Activated gamma-delta T cell treated with anti-CD3 and anti-CD28 coated beads, Interleukin-2, amount 50 U/mL, for 16 hours (primary cell): ENCODE measurements around the gene CTSK.
"Not testable (repeated sequence)": the region's sequence is repeated elsewhere in the genome, so short reads cannot be mapped to it uniquely, and the experiment has no call there.

Source experiments
- DNase-seq: peaks from one replicate; pipeline ENCODE4 v3.0.0-alpha.2; 2020; ENCODE audit warnings: low read depth

The CTSK gene

GRCh38 chr1:150805899-150806298 lies 2.2 kb downstream of the CTSK start:
- DNase-seq: no peak

DNA sequence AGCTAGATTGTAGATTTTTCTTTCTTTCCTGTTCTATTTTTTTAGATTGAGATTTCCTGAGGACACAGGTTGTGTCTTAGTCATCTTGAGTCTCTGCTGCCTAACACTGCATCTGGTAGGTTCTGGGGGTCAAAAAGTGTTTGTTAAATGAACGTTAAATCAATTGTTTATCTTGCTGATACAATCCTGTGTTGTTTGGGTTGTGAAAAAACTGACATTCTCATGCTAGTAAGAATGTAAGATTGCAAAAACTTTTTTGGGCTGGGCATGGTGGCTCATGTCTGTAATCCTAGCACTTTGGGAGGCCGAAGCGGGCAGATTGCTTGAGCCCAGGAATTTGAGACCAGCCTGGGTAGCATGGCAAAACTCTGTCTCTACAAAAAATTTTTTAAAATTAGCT lies 3.4 kb downstream of the CTSK start:
- DNase-seq: no peak

- DNase-seq: no peak
These were observed 9.0 kb downstream of the CTSK start for GRCh38 chr1:150799089-150799488.

DNA sequence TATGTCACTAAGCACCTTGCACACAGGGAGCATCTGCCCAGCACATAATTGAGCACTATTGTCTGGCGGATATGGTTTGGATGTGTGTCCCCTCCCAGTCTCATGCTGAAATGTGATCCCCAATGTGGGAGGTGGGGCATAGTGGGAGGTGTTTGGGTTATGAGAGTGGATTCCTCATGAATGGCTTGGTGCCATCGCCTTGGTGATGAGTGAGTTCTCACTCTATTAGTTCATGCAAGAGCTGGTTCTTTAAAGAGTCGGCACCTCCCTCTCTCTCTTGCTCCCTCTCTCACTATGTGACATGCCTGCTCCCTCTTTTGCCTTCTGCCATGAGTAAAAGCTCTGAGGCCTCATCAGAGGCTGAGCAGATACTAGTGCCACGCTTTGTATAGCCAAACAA lies 9.5 kb downstream of the CTSK start:
- no peak for DNase-seq

- DNase-seq: no peak
These were observed 11.7 kb downstream of the CTSK start for GRCh38 chr1:150796374-150796773.

DNA sequence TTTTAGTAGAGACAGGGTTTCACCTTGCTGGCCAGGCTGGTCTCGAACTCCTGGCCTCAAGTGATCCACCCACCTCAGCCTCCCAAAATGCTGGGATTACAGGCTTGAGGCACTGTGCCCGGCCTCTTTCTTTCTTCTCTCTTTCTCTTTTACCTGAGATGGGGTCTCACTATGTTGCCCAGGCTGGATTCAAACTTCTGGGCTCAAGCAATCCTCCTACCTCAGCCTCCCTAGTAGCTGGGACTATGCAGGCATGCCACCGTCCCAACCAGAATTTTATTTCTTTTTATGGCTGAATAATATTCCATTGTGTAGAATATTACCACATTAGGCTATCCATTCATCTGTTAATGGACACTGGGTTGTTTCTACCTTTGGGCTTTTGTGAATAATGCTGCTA lies 14.3 kb downstream of the CTSK start:
- DNase-seq: not testable (repeated sequence)

DNA sequence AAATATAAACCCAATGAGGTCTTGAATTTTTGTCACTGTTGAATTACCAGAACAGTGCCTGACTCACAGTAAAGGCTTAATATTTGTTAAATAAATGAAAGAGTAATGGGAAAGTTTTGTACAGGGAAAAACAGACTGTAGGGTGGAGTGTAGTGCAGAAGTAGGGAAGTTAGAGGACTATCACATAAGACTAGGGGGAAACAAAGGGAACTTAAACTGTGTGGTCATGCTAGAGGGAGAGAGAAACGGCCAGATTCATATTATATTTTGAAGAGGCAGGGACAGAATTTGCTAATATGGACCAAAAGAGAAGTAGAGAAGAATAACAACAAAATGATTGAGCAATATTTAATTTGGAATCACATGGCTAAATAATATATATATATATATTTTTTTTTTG lies 14.8 kb downstream of the CTSK start:
- DNase-seq: no peak

- DNase-seq: no peak
These were observed 16.5 kb downstream of the CTSK start for GRCh38 chr1:150791585-150791984.

GRCh38 chr1:150789396-150789795 lies 18.7 kb downstream of the CTSK start:
- no peak for DNase-seq

DNA sequence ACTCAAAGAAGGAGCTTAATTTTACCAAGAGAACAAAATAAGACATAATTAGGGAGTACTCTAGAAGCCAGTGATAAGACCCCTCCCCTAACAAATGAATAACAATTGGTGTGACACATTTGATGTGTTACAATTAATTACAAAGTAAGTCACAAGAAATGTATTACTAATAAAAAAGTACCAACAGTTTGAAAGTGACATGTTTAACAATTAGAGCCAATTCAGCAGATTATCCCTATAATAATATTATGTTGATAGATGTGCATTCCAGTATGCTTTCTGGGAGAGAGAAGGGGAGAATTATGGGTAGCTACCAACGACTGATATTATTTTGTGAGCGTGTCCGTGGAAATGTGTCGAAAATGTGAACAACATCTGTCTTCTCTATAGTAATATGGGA lies 19.1 kb downstream of the CTSK start:
- DNase-seq: no peak

DNA sequence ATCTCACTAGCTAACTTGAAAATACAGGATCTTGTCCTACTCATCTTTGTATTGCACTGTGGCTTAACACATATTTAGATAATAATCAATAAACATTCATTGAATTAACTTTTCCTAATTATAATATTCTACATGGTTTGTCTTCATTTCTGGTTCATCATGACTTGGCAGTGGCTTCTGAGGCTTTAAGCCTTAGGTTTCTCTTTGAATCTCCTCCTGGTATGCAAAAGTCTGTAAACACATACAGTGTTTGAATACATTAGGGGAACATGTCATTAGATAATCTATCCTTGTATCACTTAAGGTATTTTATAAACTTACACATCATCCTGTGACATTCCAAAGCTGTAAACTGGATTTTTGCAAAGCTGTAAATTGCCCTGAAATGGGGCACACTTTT lies 20.6 kb downstream of the CTSK start:
- no peak for DNase-seq

DNA sequence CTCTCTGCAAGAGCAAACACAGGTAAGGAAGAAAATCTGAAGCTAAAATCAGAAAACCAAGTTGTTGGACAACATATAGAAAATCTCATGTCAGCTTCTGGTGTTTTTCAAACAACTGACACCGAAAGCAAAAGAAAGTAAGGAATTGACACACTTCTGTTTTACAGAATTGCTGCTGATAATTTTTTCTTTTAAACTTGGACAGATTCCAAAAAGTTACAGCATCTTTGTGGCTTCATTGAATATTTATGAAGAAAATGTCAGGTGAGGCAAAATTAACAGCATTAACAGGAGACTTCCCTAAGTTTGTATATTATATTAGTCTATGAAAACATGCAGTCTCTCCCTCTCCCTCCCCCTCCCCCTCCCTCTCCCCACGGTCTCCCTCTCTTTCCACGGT lies 27.6 kb downstream of the CTSK start:
- DNase-seq: no peak

DNA sequence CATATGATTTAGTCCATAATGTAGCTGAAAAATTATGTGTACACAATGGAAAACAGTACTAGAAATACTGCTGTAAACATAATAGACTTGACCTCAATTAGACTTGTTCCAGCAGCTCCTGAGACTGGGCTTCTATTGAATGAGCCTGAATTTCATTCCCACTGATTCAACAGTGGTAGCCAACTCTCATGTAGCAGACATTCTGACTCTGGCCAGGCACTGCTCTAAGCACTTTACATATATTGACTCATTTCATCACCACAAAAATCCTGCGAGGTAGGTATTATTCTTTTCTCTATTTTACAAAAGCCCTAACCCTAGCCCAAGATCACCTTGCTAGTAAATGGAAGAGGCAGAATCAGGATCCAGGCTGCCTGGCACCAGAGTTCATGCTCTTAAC lies 29.7 kb downstream of the CTSK start:
- no peak for DNase-seq

DNA sequence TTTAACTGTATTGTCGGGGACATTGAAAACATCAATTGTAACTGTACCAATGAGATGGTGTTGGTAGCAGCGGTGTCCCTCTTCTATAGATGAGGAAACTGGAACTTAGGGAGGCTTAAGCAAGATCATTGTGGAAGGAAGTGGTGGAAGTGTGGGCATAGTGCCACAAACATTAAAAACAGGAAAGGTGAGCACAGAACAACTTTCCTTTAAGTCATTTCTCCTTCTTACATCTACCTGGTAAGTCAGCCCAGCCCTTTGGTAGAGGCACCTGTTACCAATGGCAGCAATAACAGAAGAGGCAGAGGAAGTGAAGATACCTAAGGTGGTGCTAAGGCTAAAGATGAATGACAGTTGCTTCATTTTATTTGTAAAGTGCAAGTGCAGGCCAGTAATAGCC lies 30.5 kb downstream of the CTSK start:
- DNase-seq: no peak

DNA sequence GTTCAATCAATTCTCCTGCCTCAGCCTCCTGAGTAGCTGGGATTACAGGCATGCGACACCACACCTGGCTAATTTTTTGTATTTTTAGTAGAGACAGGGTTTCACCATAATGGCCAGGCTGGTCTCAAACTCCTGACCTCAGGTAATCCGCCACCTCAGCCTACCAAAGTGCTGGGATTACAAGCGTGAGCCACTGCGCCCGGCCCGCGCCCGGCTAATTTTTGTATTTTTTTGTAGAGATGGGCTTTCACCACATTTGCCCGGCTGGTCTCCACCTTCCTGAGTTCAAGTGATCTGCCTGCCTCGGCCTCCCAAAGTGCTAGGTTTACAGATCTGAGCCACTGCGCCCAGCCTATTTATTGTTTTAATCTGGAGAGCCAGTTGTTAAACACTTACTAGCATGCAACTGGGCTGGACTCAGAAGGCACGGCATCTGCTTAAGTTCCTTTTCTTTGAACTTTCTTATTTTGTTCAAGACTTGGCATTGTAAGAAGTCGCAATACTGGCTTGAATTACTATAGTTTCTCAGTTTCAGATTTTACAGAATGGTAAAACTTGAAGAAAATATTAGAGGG lies 32.0 kb downstream of the CTSK start:
- DNase-seq: not testable (repeated sequence)

- DNase-seq: no peak
These were observed 32.8 kb downstream of the CTSK start for GRCh38 chr1:150775276-150775675.

DNA sequence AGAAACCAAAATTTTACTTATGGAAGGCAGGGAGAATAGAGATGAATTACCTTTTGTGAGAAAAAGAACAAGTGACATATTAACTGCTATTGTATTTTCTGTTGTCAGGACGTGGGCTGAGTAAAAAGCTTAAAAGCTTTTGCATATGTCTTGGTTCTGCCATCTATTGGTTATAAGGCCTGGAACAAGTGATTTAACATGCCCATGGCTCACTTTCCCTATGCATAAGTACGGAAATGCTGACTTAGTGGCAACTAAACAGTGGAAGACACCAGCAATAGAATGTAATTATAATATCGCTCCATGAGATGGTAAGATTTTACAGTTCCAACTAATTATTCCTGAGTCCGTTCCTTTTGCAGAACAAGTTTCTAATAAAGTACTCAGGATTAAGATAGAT lies 35.7 kb downstream of the CTSK start:
- no peak for DNase-seq

DNA sequence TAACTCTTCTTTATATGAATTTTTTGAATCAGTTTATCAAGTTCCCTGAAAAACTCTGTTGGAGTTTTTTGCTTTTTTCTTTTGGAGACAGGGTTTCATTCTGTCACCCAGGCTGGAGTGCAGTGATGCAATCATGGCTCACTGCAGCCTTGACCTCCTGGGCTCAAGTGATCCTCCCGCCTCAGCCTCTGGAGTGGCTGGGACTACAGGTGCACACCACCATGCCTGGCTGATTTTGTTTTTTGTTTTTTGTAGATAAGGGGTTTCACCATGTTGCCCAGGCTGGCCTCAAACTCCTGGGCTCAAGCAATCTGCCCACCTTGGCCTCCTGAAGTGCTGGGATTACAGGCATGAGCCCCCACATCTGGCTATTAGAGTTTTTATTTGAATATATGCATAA lies 40.4 kb downstream of the CTSK start:
- DNase-seq: not testable (repeated sequence)

DNA sequence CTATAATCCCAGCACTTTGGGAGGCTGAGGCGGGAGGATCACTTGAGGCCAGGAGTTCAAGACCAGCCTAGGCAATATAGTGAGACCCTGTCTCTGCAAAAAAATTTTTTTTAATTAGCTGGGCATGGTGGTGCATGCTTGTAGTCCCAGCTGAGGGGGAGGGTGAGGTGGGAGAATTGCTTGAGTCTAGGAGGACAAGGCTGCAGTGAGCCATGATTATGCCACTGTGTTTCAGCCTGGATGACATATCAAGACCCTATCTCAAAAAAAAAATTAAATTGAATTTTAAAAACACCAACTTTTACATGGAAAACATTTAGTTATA lies 42.1 kb downstream of the CTSK start:
- not testable (repeated sequence) for DNase-seq

DNA sequence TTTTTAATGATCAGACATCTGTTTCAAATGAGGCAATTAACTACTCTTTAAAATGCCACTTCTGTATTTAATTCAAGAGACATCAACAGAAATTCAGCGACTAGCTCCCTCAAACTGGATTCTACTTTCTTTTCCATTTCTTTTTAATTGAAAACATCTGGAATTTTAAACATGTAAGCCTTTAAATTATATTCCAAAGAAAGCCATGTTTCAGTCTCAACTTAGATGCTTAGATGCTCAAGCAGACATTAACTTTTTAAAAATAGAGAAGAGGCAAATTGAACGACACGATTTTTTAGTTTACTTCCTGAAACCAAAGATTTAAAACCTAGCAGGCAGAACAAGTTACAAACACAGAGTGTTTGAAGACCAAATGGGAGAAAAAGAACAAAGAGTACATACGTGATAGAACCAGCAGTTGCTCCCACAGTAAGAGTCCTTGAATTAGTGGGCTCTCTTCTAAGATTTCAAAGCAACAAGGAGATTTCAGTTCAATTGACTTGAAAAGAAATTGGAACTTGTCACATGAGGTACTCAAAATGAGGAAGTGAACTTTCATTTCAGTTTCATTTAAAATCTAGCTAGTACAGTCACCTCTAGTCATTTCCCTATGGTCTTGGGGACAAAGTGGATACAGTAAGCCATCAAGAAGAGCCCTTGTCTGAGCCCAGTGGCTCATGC lies 42.6 kb downstream of the CTSK start, which contains the start of gene CTSS:
Gene CTSS (minus strand): TSS at position 483 of the 681 bp plus-strand sequence. CDS start 1,015 bp downstream, outside the sequence.
- DNase-seq: no peak

DNA sequence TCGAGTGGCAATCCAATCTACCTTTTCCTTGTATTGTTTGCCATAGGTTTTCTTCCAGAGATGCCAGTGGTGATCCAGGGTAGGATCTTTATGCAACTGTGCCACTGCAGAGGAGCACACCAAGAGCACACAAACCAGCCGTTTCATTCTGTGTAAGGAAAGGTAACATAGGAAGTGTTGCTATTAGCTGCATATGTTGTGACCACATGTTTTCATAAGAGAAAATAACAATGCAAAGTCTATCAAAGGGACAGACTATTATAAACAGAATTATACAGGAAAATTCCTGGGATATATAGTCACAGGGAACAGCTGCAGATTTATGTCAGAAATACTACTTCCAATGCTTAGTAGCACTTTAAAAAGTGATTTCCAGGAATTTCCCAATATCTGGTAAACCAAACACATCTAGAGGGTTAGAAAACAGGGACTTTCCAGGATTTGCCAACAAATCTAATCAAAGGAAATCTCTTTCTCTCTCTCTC lies 43.4 kb downstream of the CTSK start:
- DNase-seq: no peak

DNA sequence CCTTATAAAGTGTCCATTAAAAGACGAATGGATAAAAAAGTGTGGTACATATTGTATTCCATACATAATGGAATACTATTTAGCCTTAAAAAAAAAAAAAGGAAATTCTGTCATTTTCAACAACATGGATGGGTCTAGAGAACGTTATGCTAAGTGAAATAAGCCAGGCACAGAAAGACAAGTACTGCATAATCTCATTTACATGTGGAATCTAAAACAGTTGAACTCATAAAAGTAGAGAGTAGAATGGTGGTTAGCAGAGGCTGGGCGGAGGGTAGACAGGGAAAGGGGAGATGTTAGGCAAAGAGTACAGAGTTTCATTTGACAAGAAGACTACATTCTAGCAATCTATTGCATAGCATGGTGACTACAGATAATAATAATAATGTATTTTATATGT lies 45.0 kb downstream of the CTSK start:
- DNase-seq: no peak

DNA sequence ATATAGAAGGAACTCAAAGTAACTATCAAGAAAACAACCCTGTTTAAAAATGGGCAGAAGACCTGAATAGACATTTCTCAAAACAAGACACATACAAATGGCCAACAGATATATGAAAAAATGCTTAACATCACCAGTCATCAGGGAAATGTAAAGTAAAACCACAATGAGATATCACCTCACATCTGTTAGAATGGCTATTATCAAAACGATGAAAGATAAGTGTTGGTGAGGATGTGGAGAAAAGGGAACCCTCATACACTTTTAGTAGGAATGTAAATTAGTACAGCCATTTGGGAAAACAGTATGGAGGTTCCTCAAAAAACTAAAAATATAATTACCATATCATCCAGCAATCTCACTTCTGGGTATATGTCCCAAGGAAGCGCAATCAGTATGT lies 45.5 kb downstream of the CTSK start:
- DNase-seq: no peak

- DNase-seq: no peak
These were observed 46.3 kb downstream of the CTSK start for GRCh38 chr1:150761801-150762200.
